Panc1 (cell line): ENCODE results near the gene GRID1.

Experiments
- POLR2AphosphoS5 ChIP-seq: IDR thresholded peaks from 2 replicates; pipeline ENCODE4 v1.6.1; 2012; ENCODE audit warnings: mild to moderate bottlenecking, low read depth, low read length, moderate library complexity
- SIN3A ChIP-seq: IDR thresholded peaks from 2 replicates; pipeline ENCODE4 v1.6.1; 2012; ENCODE audit warnings: low read depth, mild to moderate bottlenecking, low read length, moderate library complexity, borderline replicate concordance; ENCODE audit not compliant: insufficient read depth

DNA sequence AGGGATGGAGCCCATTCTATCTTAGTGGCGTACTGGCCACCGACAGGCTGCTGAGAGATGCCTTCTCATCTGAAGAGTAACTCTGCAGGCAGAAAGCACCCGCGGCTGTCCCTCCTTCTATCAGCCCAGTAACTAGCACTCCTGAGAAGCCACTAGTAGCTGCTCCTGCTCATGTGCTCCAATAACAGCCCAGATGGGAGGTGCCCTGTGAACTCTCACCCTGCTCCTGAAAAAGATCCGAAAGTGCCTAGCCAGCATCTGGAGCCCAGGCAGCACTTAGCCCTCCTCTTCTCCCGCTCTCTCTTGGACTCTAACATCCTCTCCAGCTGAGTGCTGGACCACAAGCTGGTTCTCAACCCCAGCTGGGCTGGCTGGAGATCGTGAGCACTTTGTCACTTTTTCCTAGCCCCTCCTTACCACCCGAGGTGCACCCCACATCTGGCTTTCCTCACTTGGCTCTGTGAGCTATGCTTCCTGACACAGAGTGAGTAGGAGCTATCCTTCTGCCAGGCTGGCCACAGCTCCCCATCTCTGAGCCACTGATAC, 239.2 kb downstream of the GRID1 start:
- no peak for TF ChIP-seq SIN3A
- TF ChIP-seq POLR2AphosphoS5 = no peak
